Caco-2 (cell line): ENCODE data around the gene NLE1. TPM values are rescaled to one million over a fixed set of nuclear protein-coding genes. Genes with fewer than 3 reads are reported as not detected.

Experiments
- BruUV-seq: library from RNA; stranded (reverse); fragments of 400-500 nt; replicated peaks from 2 replicates; lab custom pipeline; 2021; lab: Mats Ljungman, UMichigan
- CTCF ChIA-PET: fragments of 300-600 bp; sonication (Branson Sonifier 250); formaldehyde crosslinking; loops from one replicate; lab custom pipeline; 2022; ENCODE audit warnings: antibody characterized with exemption; lab: Charles Lee
- POLR2A ChIA-PET: fragments of 300-600 bp; sonication (Branson Sonifier 250); formaldehyde crosslinking; loops from one replicate; lab custom pipeline; 2022; ENCODE audit warnings: antibody characterized with exemption; lab: Charles Lee
- DNase-seq, 2 experiments: peaks; one replicate each; pipeline versions ENCODE4 v3.0.0 to v3.0.0-alpha.2; 2020 to 2022
- H3K27me3 ChIP-seq: replicated peaks from 2 replicates; pipeline ENCODE4 v1.6.0; 2011; ENCODE audit warnings: low read length; ENCODE audit not compliant: control insufficient read depth, insufficient read depth
- H3K36me3 ChIP-seq: 2 replicates; pipeline ENCODE4 v1.5.1; 2011; ENCODE audit warnings: low read length; ENCODE audit not compliant: control insufficient read depth, insufficient read depth
- H3K4me1 ChIP-seq: fragments of 250-450 bp; sonication (Bioruptor Pico); 2 replicates; pipeline ENCODE4 v1.5.1; 2020; ENCODE audit warnings: mild to moderate bottlenecking
- H3K4me3 ChIP-seq: 2 replicates; pipeline ENCODE4 v1.5.1; 2011; ENCODE audit warnings: low read depth, mild to moderate bottlenecking, control low read depth, low read length
- H3K9me3 ChIP-seq: fragments of 250-450 bp; sonication (Bioruptor Pico); 2 replicates; pipeline ENCODE4 v1.5.1; 2020; ENCODE audit warnings: mild to moderate bottlenecking, moderate library complexity
- H3K27ac Mint-ChIP-seq: one replicate; pipeline ENCODE4 v1.8.0; 2022; ENCODE audit warnings: mixed read lengths; ENCODE audit not compliant: unreplicated experiment
- H3K27me3 Mint-ChIP-seq: one replicate; pipeline ENCODE4 v1.8.0; 2022; ENCODE audit warnings: mixed read lengths; ENCODE audit not compliant: insufficient read depth, unreplicated experiment
- H3K36me3 Mint-ChIP-seq: one replicate; pipeline ENCODE4 v1.8.0; 2022; ENCODE audit warnings: mild to moderate bottlenecking, mixed read lengths; ENCODE audit not compliant: insufficient read depth, unreplicated experiment
- H3K4me1 Mint-ChIP-seq: one replicate; pipeline ENCODE4 v1.8.0; 2022; ENCODE audit warnings: low read depth, mixed read lengths; ENCODE audit not compliant: unreplicated experiment
- H3K4me3 Mint-ChIP-seq: one replicate; pipeline ENCODE4 v1.8.0; 2022; ENCODE audit warnings: mild to moderate bottlenecking, moderate library complexity, mixed read lengths; ENCODE audit not compliant: unreplicated experiment
- H3K9me3 Mint-ChIP-seq: one replicate; pipeline ENCODE4 v1.8.0; 2022; ENCODE audit warnings: mixed read lengths; ENCODE audit not compliant: unreplicated experiment
- CTCF ChIP-seq, 2 experiments: fragments of 200-600 bp in 1 of 2; IDR thresholded peaks; 1 replicate in 1 of 2; 2 replicates in 1 of 2; pipeline versions ENCODE4 v1.5.1 to v1.8.0; 2011 to 2022; ENCODE audit warnings: antibody characterized with exemption in 1 of 2, control low read depth in 1 of 2, inconsistent platforms in 1 of 2, low read depth in 1 of 2, low read length in 1 of 2, mild to moderate bottlenecking in 1 of 2, moderate library complexity in 1 of 2; ENCODE audit not compliant: insufficient read depth in 1 of 2, severe bottlenecking in 1 of 2, unreplicated experiment in 1 of 2
- intact Hi-C: fragments of 100-400 bp; cut with micrococcal nuclease; formaldehyde crosslinking; loops from one replicate; pipeline ENCODE4 v1.10.0; 2022; ENCODE audit not compliant: unreplicated experiment
- total RNA-seq: library from RNA; stranded (reverse); gene quantifications from 2 replicates; pipeline ENCODE4 v1.2.3, GENCODE V29; 2022

Gene NLE1
- total RNA-seq, 1 experiment from 2014 or later, result 24.8 TPM

DNA sequence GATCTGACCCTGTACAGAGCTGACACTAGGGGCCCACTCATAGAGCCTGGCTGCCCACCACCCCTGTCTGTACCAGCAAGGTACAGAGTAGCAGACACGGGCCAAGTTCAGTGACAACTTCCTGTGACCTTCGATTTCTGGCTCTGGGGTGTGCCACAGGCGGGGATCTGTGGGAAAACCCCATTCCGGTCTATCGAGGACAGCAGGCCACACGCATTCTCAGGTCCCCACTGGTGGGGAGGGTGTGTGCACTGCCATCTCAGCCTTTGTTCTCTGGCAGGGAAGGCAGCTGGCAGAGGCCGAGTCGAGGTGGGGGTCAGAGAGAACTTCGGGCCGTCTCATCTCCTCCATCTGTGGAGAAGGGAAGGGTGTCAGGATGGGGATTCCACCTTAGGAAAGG lies 10.0 kb downstream of the NLE1 start:
- no peaks in the 10 kb centered on the region for H3K9me3 ChIP-seq
- BruUV-seq, result no TSS peak
- no peak for TF ChIP-seq CTCF (IDR thresholded peaks at IDR 0.05; ENCODE audit: insufficient read depth in 1 of 2, low read depth in 1 of 2, low read length in 1 of 2, severe bottlenecking in 1 of 2, unreplicated experiment in 1 of 2)
- no peak overlapping the region for H3K4me3 ChIP-seq
- H3K4me3 Mint-ChIP-seq, result no peak overlapping the region
- H3K27me3 Mint-ChIP-seq, result no peaks in the 10 kb centered on the region
- no peaks in the 10 kb centered on the region for H3K27me3 ChIP-seq
- no peaks in the 10 kb centered on the region for H3K4me1 Mint-ChIP-seq
- intact Hi-C loops, result no loop called here
- no peak for DNase-seq
- no peaks in the 10 kb centered on the region for H3K4me1 ChIP-seq
- H3K36me3 ChIP-seq, result peaks cover 8% of the 10 kb centered on the region
- ChIA-PET CTCF (no interaction called here), POLR2A (no interaction called here)
- no peaks in the 10 kb centered on the region for H3K9me3 Mint-ChIP-seq
- H3K36me3 Mint-ChIP-seq, result peaks cover 51% of the 10 kb centered on the region
- no peak overlapping the region for H3K27ac Mint-ChIP-seq

- Mint-ChIP-seq H3K9me3 (no peaks in the 10 kb centered on the region), H3K4me3 (no peak overlapping the region), H3K4me1 (no peaks in the 10 kb centered on the region), H3K27ac (no peak overlapping the region), H3K36me3 (peaks cover 35% of the 10 kb centered on the region), H3K27me3 (no peaks in the 10 kb centered on the region)
- H3K4me1 ChIP-seq, result no peaks in the 10 kb centered on the region
- no peak for TF ChIP-seq CTCF (IDR thresholded peaks at IDR 0.05; ENCODE audit: insufficient read depth in 1 of 2, low read depth in 1 of 2, low read length in 1 of 2, severe bottlenecking in 1 of 2, unreplicated experiment in 1 of 2)
- no peak for DNase-seq
- ChIA-PET CTCF (interaction anchor here (1.0 kb wide), 1 partner anchor 10 kb away, joined by 3 read pairs; the partner anchor contains the start of gene RAD51D), POLR2A (interaction anchor here (0.6 kb wide), 1 partner anchor 123 kb away, joined by 3 read pairs; no protein-coding TSS in a partner anchor)
- H3K4me3 ChIP-seq, result no peak overlapping the region
- no peaks in the 10 kb centered on the region for H3K27me3 ChIP-seq
- intact Hi-C loops, result no loop called here
- no peaks in the 10 kb centered on the region for H3K9me3 ChIP-seq
- H3K36me3 ChIP-seq, result peaks cover 3% of the 10 kb centered on the region
- no TSS peak for BruUV-seq
Measured at GRCh38 chr17:35130392-35130791, 11.7 kb downstream of the NLE1 start.

- Histone ChIP-seq H3K9me3 (no peaks in the 10 kb centered on the region), H3K27me3 (no peaks in the 10 kb centered on the region), H3K4me1 (no peaks in the 10 kb centered on the region), H3K36me3 (peaks cover 2% of the 10 kb centered on the region), H3K4me3 (no peak overlapping the region)
- no peak overlapping the region for H3K27ac Mint-ChIP-seq
- intact Hi-C loops, result no loop called here
- DNase-seq, result no peak
- no peaks in the 10 kb centered on the region for H3K9me3 Mint-ChIP-seq
- peaks cover 31% of the 10 kb centered on the region for H3K36me3 Mint-ChIP-seq
- no peak for TF ChIP-seq CTCF (IDR thresholded peaks at IDR 0.05; ENCODE audit: insufficient read depth in 1 of 2, low read depth in 1 of 2, low read length in 1 of 2, severe bottlenecking in 1 of 2, unreplicated experiment in 1 of 2)
- ChIA-PET CTCF (interaction anchor here (1.0 to 1.1 kb wide), 2 partner anchors 10 to 11 kb away, joined by 3 to 4 read pairs; no protein-coding TSS in a partner anchor), POLR2A (interaction anchor here (0.6 kb wide), 1 partner anchor 122 kb away, joined by 3 read pairs; no protein-coding TSS in a partner anchor)
- H3K27me3 Mint-ChIP-seq, result no peaks in the 10 kb centered on the region
- no peaks in the 10 kb centered on the region for H3K4me1 Mint-ChIP-seq
- no peak overlapping the region for H3K4me3 Mint-ChIP-seq
- no TSS peak for BruUV-seq
Measured at GRCh38 chr17:35129973-35130351, 12.1 kb downstream of the NLE1 start.
